A549 treated with AZD9567 at 1 μM for 4 hours (cell line): Measurements from ENCODE around the gene IL4R. TPM values are rescaled to one million over a fixed set of nuclear protein-coding genes. Genes with fewer than 3 reads are reported as not detected.

Source experiments
- total RNA-seq: library from RNA; stranded (reverse); fragments of 200-300 nt; extraction: Qiagen RNA extraction; gene quantifications from 5 replicates; pipeline ENCODE4 v1.2.3, GENCODE V29; 2022; ENCODE audit not compliant: insufficient read depth

IL4R gene
- total RNA-seq: 22.0 to 31.2 TPM (median 28.4 TPM) in 5 replicates

GRCh38 chr16:27313422-27314160 lies at the start of gene IL4R:
Gene IL4R, plus strand, starts transcription at chr16:27313974. Its CDS starts 26,230 bp downstream, at chr16:27340204.

GRCh38 chr16:27268376-27269299 lies 45.1 kb upstream of the IL4R start, which contains the start of gene NSMCE1:
Gene NSMCE1, minus strand, starts transcription at chr16:27268772. Its CDS starts 11,202 bp downstream, at chr16:27257570.

GRCh38 chr16:27401768-27402568 lies 88.2 kb downstream of the IL4R start, which contains the start of gene IL21R:
Gene IL21R, plus strand, starts transcription at chr16:27402174. Its CDS starts 27,898 bp downstream, at chr16:27430072.

Other genes starting within 250 kb of the IL4R start
- gene C16orf82, start 247.0 kb upstream of the IL4R start, total RNA-seq: not detected in 5 replicates
- 2.1 to 2.5 TPM (median 2.3 TPM) in 5 replicates for gene KDM8, start 110.4 kb upstream of the IL4R start, total RNA-seq
- gene NSMCE1, start 45.2 kb upstream of the IL4R start, total RNA-seq: 51.5 to 63.9 TPM (median 54.9 TPM) in 5 replicates
- not detected in 5 replicates for gene IL21R, start 88.2 kb downstream of the IL4R start, total RNA-seq
- 61.3 to 72.1 TPM (median 65.3 TPM) in 5 replicates for gene GTF3C1, start 235.9 kb downstream of the IL4R start, total RNA-seq
- gene KATNIP, start 236.2 kb downstream of the IL4R start, total RNA-seq: 13.4 to 14.3 TPM (median 13.9 TPM) in 5 replicates